Measurements from ENCODE around the gene RTL5.

RTL5 gene

DNA sequence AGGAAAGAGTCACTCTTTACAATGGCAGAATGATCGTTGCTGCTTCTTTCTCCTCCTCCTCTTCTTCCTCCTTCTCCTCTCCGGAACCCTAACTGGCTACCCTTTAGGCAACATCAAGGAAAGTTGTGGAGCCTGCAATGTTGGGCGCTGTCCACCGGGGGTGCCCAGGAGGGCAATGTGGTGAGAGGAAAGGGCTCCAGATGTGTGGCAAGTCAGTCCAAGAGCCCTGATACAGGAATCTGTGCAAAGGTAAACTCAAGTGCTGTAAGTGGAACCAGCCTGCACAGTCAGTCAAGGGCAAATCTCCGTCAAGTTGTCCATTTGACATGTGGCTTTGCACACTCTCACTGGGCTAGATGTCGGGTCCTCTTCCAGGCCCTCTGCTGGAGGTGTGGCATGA, 2.8 kb downstream of the RTL5 start:
- DNase-seq: no peak

DNA sequence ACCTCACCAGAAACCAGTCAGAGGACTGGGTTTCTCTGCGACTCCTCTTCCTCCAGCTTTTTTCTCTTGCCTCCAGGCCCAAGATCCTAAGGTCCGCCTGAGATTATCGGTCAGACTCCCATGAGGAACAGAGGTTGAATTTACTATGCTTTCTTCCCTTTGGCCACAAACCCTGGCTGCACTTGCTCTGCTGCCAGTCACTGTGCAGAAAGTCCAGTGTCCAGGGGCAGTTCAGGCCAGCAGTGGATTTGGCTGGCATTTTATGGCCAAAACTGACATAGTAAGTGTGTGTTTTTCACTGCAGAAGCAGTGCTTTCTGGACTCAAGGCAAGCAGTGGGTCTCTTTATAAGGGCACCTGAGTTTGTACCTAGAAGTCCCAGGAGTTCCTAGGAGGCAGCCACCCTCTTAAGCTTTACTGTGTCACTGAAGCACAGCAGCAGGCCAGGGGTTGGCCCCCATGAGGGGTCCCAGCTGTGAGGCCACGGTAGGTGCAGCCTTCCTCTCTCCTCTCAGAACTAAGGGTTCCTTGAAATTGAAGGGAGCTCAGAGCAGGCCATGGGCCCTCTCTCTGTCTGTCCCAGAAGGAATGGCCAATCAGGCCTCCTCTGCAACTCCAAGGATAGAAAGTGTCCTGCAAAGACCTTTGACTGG, 3.4 kb downstream of the RTL5 start:
- no peak for DNase-seq

DNA sequence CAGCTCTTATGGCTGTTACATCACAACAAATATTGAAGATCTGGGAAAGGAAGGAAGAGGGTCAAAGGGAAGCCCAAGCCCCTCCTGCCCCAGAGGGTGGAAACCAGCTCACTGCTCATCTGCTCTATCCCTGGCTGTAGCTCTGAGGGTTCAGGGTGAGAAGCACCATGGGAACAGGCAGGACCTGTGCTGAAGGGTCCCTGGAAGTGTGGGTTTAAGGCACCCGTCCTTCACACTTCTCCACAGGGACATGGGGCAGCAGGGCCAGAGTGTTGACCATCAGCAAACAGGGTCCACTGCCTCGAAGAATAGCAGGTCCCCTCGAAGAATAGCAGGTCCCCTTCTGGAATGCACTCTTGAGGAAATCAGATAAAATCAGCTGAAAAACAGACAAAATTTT, 4.4 kb downstream of the RTL5 start:
- no peak for DNase-seq

DNA sequence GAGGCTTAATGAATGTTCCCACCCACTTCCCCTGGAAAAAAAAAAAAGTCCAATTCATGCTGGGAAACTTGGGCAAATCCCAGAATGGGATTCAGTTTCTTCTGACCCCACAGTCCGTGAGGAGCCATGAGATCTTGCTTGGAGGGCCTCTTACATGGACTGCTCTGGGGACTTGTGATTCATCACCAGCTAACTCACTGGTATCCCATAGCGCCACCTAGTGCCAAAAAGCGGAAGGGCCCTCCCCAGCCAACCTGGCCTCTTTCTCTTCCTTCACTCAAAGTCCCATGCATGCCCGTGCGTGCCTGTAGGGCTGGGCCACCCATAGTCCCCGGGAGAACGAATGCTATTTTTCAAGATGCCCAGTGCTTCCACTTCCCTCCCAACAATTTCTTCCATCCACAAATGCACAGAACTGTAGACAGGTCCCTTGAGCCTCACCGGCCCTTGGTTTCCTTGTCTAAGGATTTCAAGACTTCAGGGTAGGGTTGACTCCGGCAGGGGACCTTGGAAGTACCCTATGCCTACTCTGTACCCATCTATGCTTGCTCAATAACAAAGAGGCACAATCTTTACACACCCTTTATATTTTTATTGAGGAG, 5.1 kb downstream of the RTL5 start:
- DNase-seq: peak; percentile 76

- DNase-seq: no peak
These were observed 5.7 kb downstream of the RTL5 start for GRCh38 chrX:72126048-72126415.

DNA sequence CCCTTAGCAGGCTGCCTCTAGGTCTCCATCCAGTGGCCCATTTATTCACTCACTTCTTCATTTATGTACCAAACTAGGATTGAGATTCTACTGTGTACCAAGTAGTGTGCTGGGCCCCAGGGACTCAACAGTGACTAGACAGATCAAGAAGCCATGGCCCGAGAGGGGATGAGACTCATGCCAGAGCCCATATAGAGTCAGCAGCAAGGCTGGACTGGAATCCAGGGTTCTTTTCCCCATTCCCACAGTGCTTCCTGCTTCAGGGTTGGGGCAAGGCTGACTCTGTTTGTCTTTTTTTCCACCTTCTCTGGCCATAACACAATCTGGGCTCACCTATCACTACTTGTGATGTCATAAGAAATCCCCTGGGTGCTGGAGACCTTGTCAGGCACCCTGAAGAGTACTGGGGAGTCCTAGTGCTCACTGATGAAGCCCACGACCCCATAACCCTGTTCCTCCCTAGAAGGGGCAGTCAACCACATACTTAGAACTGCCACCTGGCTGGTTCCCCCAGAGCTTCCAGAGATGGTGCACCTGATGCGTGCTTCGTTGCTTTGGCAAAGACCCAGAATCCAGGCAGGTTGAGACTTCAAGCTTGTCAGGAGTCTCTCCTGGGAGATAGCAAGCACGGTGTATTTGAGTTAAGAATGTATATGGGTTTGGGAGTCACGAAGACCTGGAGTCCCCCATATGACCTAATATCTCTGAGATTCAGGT, 6.2 kb downstream of the RTL5 start:
- no peak for DNase-seq

- DNase-seq: no peak
These were observed 7.0 kb downstream of the RTL5 start for GRCh38 chrX:72124540-72125201.

DNA sequence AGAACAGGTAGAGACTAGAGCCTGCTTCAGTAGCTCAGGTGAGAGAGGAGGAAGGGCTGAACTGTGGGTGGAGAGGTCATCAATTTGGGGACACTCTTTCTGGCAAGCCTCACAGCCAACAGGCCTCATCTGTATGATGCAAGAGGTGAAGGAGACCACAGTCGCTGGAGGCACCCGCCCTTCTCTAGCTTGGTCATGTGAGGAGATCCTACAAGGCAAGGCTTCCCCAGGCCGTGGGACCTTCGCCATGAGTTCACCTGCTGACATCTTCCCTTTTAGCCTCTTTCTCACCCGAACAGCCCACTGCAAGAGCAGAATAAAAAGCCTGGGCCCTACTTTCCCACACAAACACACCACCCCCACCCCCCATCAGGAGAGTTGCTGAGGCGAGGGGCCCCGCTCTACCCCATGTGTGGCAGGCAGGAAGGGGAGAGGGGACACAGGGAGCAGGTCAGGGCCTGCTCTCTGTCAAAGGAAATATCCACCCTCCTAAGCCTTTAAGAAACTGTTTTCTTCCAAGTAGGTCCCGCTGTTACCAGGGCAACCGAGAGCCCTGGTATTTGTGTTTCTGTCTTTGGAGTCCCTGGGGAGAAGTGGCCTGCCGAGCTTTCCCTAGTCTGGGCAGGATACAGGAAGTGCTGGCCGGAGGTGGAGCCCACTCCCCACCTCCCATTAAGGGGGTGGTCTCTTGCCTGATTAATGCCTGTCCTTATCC, 8.1 kb downstream of the RTL5 start:
- peak; percentile 20 for DNase-seq

DNA sequence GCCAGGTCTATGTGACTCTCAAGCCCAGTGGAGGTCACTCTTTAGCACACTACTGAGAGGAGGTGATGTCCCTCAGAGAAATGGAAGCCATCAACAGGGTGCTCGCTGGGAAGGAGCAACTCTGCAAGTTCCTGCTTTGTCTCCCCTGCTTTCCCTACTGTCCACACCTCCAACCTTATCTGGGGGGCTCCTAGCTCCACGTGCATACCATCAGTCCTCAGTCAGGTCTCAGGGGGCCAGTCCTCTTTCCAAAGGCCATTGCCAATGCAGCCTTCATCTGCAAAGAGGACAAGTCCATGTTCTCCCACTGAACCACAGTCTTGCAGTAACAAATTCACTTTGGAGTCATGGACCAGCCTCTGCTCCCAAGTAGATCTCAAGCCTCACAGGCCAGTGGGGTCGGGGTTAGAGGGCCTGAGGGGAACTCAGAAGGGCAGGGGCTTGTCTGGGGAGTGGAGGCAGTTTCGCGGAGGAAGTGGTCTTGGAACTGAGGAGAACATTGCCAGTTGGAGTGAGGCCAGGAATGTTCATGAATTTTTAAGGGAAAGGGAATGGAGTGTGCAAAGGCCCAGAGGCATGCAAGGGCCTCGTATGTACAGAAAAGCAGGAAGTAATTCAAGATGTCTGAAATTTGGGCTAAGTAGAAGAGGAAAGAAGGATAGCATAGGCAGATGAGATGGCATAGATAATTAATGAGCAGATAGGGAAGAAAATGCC, 8.9 kb downstream of the RTL5 start:
- DNase-seq: no peak

GRCh38 chrX:72121383-72121782, 10.3 kb downstream of the RTL5 start:
- peak; percentile 67 for DNase-seq

DNA sequence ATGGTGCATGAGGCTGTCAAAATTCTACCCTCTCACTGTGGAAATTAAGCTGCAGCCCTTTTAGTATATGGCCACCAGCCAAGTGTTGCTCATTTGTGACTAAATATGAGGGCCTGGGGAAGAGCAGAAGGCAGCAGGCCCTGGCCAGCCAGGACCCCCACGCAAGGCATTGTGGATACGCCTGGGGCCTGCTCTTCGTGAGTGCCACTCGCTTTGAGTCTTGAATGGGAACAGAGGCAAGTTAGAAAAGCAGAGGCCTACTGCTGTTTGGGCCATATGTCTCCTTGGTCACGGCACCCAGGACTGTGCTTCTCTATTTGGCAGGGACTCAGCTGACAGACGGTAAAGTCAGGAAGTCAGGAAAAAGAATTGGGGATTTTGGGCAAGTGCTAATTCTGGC, 10.9 kb downstream of the RTL5 start:
- DNase-seq: no peak

GRCh38 chrX:72117636-72118210, 14.0 kb downstream of the RTL5 start:
- DNase-seq: no peak

- DNase-seq: no peak
These were observed 16.3 kb downstream of the RTL5 start for GRCh38 chrX:72115380-72115779.

- no peak for DNase-seq
These were observed 16.9 kb downstream of the RTL5 start for GRCh38 chrX:72114807-72115206.

- DNase-seq: no peak
These were observed 17.4 kb downstream of the RTL5 start for GRCh38 chrX:72114306-72114705.

GRCh38 chrX:72113461-72113860, 18.3 kb downstream of the RTL5 start:
- no peak for DNase-seq

DNA sequence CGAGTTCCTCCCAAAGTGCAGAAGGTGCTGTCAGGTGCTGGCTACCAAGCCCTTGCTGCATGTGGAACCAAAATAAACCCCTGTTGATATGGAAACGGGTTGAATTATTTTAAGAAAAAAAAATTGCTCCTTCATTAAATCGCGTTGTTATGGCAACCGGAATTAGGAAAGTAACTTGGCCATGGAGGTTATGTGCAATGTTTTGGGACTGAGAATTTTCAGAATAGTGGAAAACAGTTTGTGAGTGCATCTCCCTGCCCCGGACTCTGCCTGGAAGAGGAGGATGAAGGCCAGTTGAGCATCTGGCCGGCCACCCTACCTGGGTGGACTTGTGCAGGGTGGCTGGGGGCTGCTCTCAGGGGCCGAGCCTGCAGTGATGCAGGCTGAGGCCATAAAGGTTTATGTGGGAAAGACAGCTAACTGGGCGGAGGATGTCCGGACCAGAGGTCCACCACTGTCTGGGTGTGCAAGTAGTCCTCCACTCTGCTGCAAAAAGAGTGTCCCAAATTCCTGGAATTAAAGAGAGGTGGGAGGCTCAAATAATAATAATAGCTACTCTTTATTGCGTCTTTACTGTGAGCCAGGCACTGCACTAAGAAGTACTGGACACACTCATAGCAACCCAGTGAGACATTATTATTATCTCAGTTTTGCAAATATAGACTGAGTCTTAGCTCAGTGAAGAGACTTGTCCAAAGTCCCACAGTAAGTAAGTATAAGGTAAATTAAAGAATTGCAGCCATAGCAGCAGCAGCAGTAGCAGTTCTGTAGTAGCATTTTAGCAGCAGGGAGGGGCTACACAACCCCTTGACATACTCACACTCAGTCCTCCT, 20.6 kb downstream of the RTL5 start:
- DNase-seq: no peak

- no peak for DNase-seq
These were observed 21.5 kb downstream of the RTL5 start for GRCh38 chrX:72110051-72110875.

DNA sequence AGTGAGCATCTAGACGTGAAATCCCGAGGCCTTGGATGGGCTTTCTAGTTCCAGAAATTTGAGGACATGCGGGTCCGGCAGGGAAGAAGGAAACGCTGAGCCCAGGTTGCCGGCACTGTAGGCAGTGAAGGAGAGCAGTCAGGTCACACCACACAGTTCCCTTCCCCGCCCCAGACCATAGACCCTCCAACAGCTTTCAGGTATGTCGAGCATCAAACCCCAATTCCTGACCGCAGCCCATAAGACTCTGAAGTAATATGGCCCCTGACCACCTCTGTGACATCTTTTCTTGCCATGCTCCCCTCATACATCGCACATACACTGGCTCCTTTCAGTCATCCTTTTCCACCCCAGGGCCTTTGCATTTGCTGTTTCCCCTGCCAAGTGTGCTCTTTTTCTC, 23.0 kb downstream of the RTL5 start:
- no peak for DNase-seq

- no peak for DNase-seq
These were observed 23.7 kb downstream of the RTL5 start for GRCh38 chrX:72107841-72108595.

All from GDM1 (cell line).